HG02763 (cell line): ENCODE measurements around the gene UBE2D2.
"Not testable (repeated sequence)": the region's sequence is repeated elsewhere in the genome, so short reads cannot be mapped to it uniquely, and the experiment has no call there.

ENCODE experiments used
- ATAC-seq: cut with Tn5 transposase; IDR thresholded peaks from one replicate; pipeline ENCODE4 v1.9.1; 2021; ENCODE audit warnings: mild to moderate bottlenecking, moderate library complexity; ENCODE audit not compliant: unreplicated experiment

The UBE2D2 gene

DNA sequence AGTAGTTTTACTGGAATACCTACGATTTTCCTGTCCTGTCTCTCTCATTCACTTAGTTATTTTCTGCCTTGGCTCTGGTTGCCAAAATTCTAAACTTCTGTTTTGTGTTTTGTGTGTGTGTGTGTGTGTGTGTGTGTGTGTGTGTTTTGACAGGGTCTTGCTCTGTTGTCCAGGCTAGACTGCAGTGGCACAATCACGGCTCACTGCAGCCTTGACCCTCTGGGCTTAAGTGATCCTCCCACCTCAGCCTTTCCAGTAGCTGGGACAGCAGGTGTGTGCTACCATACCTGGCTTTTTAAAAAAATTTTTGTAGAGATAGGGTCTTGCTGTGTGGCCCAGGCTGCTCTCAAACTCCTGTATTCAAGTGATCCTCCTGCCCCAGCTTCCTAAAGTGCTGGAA lies 17.2 kb downstream of the UBE2D2 start:
- ATAC-seq = no peak

DNA sequence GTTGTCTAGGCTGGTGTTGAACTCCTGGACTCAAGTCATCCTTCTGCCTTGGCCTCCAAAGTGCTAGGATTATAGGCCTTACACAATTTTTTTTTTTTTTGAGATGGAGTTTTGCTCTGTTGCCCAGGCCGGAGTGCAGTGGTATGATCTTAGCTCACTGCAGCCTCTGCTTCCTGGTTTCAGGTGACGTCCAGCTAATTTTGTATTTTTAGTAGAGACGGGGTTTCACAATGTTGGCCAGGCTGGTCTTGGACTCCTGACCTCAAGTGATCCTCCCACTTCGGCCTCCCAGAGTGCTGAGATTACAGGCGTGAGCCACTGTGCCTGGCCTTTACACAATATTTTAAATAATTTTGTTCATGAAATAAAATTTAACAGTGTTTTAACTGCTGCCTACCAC lies 21.0 kb downstream of the UBE2D2 start:
- not testable (repeated sequence) for ATAC-seq

DNA sequence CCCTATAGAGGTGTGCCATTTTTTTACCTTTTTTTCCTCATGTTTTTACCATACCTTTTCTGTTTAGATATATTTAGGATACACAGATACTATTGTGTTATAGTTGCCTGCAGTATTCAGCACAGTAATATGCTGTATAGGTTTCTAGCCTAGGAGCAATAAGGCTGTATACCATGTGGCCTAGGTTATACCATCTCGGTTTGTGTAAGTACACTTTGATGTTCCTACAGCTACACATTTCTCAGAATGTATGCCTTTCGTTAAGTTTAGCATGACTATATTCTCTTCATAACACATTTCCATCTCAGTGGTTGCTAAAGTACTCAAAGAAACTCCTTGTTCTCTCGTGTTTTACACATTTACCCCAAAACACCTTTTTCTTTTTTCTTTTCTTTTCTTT lies 23.0 kb downstream of the UBE2D2 start:
- ATAC-seq = no peak

DNA sequence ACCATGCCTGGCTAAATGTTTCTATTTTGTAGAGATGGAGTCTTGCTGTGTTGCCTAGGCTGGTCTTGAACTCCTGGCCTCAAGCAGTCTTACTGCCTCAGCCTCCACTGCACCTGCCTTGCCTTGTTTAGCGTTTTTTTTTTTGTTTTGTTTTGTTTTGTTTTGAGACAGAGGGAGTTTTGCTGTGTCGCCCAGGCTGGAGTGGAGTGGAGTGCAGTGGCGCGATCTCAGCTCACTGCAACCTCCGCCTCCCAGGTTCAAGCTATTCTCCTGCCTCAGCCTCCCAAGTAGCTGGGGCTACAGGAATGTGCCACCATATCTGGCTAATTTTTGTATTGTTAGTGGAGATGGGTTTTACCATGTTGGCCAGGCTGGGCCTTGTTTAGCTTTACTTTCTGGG lies 27.0 kb downstream of the UBE2D2 start:
- not testable (repeated sequence) for ATAC-seq

DNA sequence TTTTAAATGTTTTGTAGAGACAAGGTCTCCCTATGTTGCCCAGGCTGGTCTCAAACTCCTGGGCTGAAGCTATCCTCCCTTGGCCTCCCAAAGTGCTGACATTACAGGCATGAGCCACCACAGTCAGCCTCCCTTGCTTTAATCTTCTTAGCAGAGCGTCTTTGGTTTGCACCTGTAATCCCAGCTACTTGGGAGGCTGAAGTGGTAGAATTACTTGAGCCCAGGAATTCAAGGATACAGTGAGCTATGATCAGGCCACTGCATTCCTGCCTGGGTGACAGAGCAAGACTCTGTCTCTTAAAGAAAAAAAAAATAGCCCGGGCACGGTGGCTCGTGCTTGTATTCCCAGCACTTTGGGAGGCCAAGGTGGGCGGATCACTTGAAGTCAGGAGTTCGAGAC lies 27.8 kb downstream of the UBE2D2 start:
- ATAC-seq = no peak

DNA sequence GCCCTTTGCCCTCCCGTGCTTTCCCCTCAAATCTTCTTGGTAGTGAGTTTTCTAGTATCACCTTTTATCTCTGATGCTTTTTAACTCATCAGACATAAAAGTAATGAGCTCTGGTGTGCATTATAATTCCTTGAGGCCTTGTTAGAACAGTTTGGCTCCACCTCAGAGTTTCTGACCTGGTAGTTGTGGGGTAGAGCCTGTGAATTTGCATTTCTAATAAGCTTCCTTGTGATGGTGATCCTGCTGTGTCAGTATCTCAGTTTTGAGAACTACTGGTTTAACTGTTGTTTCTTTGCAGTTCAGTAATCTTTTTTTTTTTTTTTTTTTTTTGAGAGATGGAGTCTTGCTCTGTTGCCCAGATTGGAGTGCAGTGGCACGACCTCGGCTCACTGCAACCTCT lies 31.1 kb downstream of the UBE2D2 start:
- ATAC-seq = peak; percentile 54

DNA sequence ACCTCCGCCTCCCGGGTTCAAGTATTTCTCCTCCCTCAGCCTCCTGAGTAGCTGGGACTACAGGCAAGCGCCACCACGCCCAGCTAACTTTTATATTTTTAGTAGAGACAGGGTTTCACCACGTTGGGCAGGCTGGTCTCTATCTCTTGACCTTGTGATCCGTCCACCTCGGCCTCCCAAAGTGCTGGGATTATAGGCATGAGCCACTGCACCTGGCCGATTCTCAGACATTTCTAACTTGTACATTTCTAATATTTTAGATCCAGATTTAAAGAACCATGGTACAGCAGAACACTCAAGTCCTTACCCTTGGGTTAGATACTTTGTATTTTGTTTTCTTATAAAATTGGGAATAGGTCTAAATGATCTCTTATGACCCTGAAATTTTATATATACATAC lies 31.9 kb downstream of the UBE2D2 start:
- not testable (repeated sequence) for ATAC-seq

DNA sequence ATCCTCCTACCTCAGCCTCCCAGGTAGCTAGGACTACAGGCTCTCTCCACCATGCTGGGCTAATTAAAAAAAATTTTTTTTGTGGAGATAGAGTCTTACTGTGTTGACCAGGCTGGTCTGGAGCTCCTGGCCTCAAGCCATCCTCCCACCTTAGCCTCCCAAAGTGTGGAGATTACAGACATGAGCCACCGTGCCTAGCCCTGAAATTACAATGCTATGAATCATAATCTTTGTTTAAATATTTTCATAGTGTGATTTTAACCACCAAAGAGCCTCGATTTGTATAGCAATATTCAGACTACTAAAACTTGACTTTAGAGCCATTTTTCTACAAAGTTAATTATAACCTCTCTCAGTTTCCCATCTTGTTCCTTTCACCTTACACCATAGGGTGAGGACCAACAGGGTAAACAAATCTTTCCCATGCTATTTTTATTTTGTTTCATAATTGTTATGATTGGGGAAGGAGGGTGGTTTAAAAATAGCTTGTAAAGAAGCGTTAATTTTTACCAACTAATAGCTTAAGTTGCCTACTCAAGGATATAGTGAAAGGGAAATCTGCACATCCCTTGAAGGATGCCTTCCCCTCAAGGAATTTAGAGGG lies 32.7 kb downstream of the UBE2D2 start:
- no peak for ATAC-seq

DNA sequence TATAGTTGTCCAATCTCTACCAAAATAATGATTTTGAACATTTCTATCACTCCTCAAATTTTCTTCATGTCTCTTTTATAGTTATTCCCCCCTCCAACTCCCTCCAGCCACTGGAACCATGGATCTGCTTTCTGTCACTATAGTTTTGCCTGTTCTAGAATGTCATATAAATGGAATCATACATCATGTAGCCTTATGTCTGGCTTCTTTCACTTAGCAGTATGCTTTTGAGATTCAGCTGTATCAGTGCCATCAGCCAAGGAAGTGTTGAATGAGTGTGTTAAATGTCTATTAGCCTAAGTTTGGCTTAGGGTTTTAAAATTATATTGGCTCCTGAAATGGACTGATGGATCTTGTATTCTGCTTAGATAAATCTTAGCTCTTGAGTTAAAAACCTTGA lies 36.0 kb downstream of the UBE2D2 start:
- ATAC-seq = no peak

DNA sequence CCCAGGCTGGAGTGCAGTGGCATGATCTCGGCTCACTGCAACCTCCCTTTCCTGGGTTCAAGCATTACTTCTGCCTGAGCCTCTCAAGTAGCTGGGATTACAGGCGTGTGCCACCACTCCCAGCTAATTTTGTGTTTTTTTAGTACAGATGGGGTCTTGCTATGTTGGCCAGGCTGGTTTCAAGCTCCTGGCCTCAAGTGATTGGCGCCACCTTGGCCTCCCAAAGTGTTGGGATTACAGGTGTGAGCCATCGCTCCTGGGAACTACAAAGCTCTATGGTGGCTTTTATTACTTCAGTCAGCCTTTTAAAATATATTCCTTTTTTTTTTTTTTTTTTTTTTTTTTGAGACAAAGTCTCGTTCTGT lies 37.4 kb downstream of the UBE2D2 start:
- ATAC-seq = not testable (repeated sequence)

DNA sequence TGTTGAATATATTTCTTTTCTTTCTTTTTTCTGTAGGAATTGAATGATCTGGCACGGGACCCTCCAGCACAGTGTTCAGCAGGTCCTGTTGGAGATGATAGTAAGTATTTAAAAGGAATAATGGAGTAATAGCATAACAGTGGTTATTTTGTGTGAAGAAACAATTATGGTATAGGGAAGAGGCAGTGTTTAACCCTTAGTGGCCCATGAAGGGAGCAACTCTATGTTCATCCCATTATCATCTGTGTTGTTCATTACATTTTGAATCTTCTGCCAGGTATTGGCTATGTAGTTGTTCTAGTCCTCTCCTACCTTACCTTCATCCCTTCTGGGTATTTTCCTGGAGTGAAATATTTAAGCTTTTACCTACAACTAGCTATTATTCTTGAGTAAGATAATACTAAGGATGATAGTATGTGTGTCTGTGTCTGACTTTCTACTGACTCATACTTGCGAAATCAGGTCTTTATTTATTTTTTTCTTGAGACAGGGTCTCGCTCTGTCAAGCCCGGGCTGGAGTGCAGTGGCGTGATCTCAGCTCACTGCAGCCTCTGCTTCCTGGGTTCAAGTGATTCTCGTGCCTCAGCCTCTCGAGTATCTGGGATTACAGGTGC lies 39.3 kb downstream of the UBE2D2 start:
- no peak for ATAC-seq

DNA sequence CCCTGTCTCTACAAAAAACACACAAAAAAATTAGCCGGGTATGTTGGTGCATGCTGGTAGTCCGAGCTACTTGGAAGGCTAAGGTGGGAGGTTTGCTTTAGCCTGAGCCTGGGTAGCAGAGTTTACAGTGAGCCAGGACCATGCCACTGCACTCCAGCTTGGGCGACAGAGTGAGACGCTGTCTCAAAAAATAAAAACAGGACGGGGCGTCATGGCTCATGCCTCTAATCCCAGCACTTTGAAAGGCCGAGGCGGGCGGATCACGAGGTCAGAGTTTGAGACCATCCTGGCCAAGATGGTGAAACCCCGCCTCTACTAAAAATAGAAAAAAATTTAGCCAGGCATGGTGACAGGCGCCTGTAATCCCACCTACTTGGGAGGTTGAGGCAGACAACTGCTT lies 40.3 kb downstream of the UBE2D2 start:
- ATAC-seq = no peak

DNA sequence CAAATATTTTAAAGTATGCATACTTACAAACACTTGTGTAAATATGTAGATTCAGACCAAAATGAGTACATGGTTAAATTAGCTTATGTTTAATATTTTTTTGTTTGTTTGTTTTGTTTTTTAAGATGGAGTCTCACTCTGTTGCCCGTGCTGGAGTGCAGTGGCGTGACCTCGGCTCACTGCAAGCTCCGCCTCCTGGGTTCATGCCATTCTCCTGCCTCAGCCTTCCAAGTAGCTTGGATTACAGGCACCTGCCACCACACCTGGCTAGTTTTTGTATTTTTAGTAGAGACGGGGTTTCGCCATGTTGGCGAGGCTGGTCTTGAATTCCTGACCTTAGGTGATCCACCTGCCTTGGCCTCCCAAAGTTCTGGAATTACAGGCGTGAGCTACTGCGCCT lies 40.8 kb downstream of the UBE2D2 start:
- ATAC-seq = not testable (repeated sequence)

DNA sequence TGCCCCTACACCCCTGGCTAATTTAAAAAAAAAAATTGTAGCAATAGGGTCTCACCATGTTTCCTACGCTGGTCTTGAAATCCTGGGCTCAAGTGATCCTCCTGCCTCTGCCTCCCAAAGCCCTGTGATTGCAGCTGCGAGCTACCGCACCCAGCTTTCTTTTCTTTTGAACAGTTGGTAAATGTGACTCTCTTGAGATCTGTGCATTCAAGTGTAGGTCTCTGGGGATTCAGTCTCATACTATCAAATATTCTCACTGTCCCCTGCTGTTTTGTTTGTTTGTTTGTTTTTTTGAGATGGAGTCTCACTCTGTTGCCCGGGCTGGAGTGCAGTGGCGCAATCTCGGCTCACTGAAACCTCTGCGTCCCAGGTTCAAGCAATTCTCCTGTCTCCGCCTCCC lies 44.7 kb downstream of the UBE2D2 start:
- ATAC-seq = no peak

DNA sequence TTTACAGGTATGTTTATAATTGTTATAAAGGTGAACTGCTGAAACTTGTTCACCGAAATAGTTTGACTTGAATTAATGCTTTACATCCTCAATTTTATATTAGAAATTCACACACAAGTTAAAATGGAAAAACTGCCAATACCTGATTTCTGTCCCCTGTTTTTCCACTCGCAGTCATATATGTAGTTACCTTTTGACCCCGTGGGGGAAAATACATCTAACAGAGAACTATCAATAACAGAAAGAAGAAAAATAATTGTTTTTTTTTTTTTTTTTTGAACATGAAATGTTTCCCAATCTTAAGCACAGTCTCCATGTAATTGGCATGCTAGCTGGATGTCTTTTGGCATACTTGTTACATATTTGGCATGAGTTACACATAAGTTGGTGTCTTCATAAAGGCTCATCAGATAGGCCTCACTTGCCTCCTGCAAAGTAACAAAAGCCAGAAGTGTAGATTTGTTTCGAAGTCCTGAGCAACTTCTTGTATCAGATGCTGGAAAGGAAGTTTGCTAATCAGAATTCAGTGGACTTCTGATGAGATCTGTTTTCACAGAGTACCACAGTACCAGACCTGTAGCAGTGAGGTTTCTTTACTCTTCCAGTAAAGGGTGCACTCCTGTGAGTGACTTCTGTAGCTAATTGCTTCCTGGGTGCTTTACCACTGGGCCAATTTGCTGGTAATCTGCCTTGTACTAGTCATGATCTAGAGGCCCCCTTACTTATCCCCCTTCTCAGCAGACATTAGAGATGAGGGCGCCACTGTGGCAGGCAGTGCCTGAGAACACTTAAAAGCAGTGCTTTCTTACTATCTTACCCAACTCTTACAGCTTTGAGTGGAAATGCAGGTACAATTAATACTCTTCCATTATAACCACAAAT lies 50.8 kb downstream of the UBE2D2 start:
- no peak for ATAC-seq

DNA sequence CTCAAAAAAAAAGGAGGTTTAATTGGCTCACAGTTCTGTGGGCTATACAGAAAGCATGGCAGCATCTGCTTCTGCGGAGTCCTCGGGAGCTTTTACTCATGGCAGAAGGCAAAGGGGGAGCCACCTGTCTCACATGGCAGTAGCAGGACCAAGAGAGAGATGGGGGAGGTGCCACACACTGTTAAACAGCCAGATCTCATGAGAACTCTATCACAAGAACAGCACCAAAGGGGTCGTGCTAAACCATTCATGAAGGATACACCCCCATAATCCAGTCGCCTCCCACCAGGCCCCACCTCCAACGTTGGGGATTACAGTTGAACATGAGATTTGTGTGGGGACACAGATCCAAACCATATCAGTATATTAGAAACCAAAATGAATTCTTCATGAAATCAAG lies 58.7 kb downstream of the UBE2D2 start:
- ATAC-seq = no peak

DNA sequence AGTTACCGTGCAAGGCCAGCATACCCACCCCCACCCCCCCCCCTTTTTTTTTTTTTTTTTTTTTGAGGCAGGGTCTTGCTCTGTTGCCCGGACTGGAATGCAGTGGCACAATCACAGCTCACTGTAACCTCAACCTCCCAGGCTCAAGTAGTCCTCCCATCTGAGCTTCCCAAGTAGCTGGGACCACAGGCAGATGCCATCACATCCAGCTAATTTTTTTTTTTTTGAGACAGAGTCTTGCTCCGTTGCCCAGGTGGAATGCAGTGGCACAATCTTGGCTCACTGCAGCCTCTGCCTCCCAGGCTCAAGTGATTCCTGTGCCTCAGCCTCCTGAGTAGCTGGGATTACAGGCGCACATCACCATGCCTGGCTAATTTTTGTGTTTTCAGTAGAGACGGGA lies 64.3 kb downstream of the UBE2D2 start:
- not testable (repeated sequence) for ATAC-seq

DNA sequence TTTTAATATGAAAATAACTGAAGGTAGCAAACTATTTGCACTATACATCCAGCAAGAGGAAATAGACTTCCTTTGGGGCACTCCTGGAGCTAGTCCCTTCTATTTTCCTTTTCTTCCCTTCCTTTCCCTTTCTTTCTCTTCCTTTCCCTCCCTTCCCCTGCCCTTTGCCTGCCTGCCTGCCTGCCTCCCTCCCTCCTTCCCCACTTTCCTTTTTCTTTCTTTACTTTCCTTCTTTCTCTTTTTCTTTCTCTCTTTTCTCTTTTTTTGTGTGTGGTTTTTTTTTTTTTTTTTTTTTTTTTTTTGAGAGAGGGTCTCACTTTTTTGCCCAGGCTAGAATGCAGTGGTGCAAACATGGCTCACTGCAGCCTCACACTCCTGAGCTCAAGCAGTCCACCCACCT lies 69.7 kb downstream of the UBE2D2 start:
- ATAC-seq = no peak

DNA sequence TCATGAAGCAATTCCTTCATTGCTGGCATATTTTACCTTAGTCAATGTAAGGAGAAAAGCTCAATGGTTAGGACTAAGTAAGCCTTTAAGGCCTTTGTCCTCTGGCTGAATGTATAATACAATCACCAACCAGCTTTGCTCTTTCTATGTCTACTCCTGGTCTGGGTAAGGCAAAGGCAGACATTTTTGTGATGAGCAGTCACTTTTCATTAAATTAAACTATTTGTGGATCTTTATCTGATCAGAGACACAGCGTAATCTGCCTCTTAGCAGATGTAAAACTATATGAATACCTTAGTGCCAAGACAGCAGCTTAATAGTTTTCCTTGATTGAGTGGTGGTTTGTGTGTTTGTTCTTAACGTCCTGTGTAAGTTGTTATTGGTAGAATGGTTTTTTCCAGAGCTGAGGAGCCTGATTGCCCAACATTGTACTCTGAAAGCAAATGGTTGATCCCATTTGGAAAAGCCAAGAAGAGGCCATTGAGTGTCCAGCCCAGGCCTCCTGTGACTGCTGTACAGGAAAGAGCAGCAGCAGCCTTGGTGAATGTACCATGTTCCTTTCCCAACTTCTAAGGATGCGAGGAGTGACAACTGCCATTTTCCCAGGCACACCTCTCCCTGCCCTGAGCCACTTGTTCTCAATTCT lies 70.5 kb downstream of the UBE2D2 start:
- no peak for ATAC-seq

DNA sequence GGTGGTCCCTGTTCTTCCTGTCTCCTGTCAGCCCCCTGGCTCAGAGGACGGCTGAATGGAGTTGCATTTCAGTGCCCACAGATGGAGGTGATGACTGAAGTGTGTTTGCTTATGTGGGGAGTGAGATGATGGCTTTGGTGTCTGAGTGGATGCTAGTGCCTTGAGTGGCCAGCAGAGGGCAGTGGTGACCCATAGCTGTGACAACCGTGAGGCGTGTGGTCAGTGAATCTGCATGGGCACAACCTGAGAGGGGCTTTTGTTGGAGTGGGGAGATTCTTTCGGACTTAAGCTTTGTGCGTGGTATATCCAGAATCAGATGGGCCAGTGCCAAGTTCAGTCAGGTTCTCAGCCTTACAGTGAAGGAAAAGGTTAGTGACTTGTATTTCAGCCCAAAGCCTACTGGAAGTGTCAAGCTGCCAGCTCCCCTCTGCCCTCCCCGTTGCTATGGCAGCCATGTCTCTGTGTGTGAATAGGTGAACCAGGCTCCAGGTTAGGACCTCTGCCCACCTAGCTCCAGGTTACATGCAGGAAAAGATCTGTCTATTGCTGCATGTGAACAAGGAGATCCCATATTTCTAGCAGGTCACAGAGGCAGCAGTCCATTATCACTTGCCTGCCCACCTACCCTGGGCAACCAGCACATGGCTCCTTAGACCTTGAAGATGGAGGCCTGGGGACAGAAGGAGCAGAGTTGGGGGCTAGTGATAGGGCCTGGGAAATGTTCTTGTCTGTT lies 72.3 kb downstream of the UBE2D2 start:
- no peak for ATAC-seq

DNA sequence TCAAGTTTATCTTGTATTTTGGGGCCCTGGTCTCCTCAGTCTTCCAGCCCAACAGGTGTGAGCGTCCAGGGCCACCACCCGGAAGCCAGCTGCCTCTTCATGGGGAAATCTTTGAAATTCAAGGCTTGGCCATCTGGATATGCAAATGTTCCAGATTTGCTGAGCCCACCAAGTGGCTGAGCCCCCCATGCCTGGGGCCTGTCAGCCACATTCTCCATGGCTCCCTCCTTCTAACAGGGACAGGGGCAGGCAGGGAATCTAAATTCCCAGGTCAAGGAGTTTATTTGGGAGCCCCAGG lies 72.8 kb downstream of the UBE2D2 start:
- ATAC-seq = no peak
